ENCODE measurements around the gene MOB2. TPM values are rescaled to one million over a fixed set of nuclear protein-coding genes. Genes with fewer than 3 reads are reported as not detected.

Gene MOB2
- total RNA-seq, 1 experiment from 2014 or later = 22.7 TPM

GRCh38 chr11:1511937-1512496 is 25.4 kb upstream of the MOB2 start:
- H3K27ac Mint-ChIP-seq = no peak overlapping the region
- no CpG with 5 or more reads among the region's 12 CpGs for WGBS (ENCODE audit: extremely low coverage, insufficient read length, low lambda C conversion rate)

More at GRCh38 chr11:1511937-1512496, 25.4 kb upstream of the MOB2 start:
- Histone ChIP-seq H2BK120ac (ENCODE audit: low read depth, low read length, poor library complexity, severe bottlenecking) (no peak overlapping the region), H2BK20ac (ENCODE audit: low read depth, low read length, poor library complexity, severe bottlenecking) (no peak overlapping the region), H2BK15ac (ENCODE audit: low read depth, low read length) (no peak overlapping the region), H3K27me3 (ENCODE audit: insufficient read depth, low read length) (no peaks in the 10 kb centered on the region), H3K23ac (ENCODE audit: insufficient read length, low read depth, low read length) (no peak overlapping the region), H3K79me1 (ENCODE audit: insufficient read depth, low read depth, low read length, poor library complexity, severe bottlenecking) (no peaks in the 10 kb centered on the region), H3K4me1 (ENCODE audit: insufficient read depth, low read length) (peaks cover 5% of the 10 kb centered on the region; the same call in 1 of the 2 replicates), H3K9ac (ENCODE audit: extremely low read depth, insufficient read length, low read length) (no peak overlapping the region), H3K9me3 (ENCODE audit: control insufficient read depth, low read depth, low read length) (no peaks in the 10 kb centered on the region), H4K20me1 (ENCODE audit: control insufficient read depth, insufficient read depth, insufficient read length) (no peaks in the 10 kb centered on the region), H2BK5ac (ENCODE audit: insufficient read length, low read length) (no peak overlapping the region), H2AK5ac (ENCODE audit: insufficient read length, low read length) (no peak overlapping the region), H4K91ac (ENCODE audit: insufficient read length, low read depth, low read length) (no peak overlapping the region), H3K79me2 (ENCODE audit: insufficient read depth, low read length) (no peaks in the 10 kb centered on the region; the same call in 1 of the 2 replicates), H3K18ac (ENCODE audit: insufficient read length, low read depth, low read length) (no peak overlapping the region), H4K8ac (replicated peaks; ENCODE audit: insufficient read length, low read depth, low read length) (no peak overlapping the region), H3T11ph (ENCODE audit: low read length) (no peak overlapping the region), H3K56ac (ENCODE audit: insufficient read length, low read depth, low read length) (no peak overlapping the region), H3K4ac (ENCODE audit: low read depth, low read length) (no peak overlapping the region), H3K23me2 (ENCODE audit: insufficient read length, low read depth, low read length, poor library complexity, severe bottlenecking) (no peaks in the 10 kb centered on the region), H2AFZ (ENCODE audit: low read length) (no peak overlapping the region), H3K4me2 (ENCODE audit: insufficient read depth, insufficient read length, low read length) (no peak overlapping the region), H2BK12ac (ENCODE audit: insufficient read length, low read depth, low read length) (no peak overlapping the region), H3K27ac (ENCODE audit: insufficient read length, low read depth, low read length) (no peak overlapping the region), H4K5ac (ENCODE audit: insufficient read length, low read depth, low read length) (no peak overlapping the region), H3K14ac (ENCODE audit: insufficient read depth, low read length) (no peak overlapping the region)
- TF ChIP-seq CTCF (conservative IDR thresholded peaks at IDR 0.05) = no peak
- H3K4me3 Mint-ChIP-seq = no peak overlapping the region
- no peak for DNase-seq
- no peaks in the 10 kb centered on the region for H3K9me3 Mint-ChIP-seq
- H3K36me3 Mint-ChIP-seq (ENCODE audit: insufficient read depth in 1 of 3, low read depth in 3 of 3) = no peaks in the 10 kb centered on the region
- no peaks in the 10 kb centered on the region; the same call in 1 of the 2 replicates for H3K27me3 Mint-ChIP-seq (ENCODE audit: low read depth)
- peaks cover 25 to 51% of the 10 kb centered on the region in 2 experiments for H3K4me1 Mint-ChIP-seq
